Rectal smooth muscle tissue (tissue), 1 donor: ENCODE data around the gene SNRNP25.
"Not testable (repeated sequence)": the region's sequence is repeated elsewhere in the genome, so short reads cannot be mapped to it uniquely, and the experiment has no call there.

Source experiments
- H3K27ac ChIP-seq: one replicate; pipeline ENCODE4 v1.7.0; 2013; ENCODE audit warnings: low read depth, low read length, inconsistent platforms
- H3K27me3 ChIP-seq: one replicate; pipeline ENCODE4 v1.7.0; 2013; ENCODE audit warnings: low read length; ENCODE audit not compliant: control insufficient read depth, insufficient read depth
- H3K36me3 ChIP-seq: one replicate; pipeline ENCODE4 v1.7.0; 2013; ENCODE audit warnings: low read length; ENCODE audit not compliant: control insufficient read depth, insufficient read depth
- H3K4me1 ChIP-seq: one replicate; pipeline ENCODE4 v1.7.0; 2013; ENCODE audit warnings: low read length; ENCODE audit not compliant: control insufficient read depth, insufficient read depth
- H3K4me3 ChIP-seq: one replicate; pipeline ENCODE4 v1.7.0; 2013; ENCODE audit warnings: low read length
- H3K9ac ChIP-seq: one replicate; pipeline ENCODE4 v1.7.0; 2013; ENCODE audit warnings: low read length

SNRNP25 gene

DNA sequence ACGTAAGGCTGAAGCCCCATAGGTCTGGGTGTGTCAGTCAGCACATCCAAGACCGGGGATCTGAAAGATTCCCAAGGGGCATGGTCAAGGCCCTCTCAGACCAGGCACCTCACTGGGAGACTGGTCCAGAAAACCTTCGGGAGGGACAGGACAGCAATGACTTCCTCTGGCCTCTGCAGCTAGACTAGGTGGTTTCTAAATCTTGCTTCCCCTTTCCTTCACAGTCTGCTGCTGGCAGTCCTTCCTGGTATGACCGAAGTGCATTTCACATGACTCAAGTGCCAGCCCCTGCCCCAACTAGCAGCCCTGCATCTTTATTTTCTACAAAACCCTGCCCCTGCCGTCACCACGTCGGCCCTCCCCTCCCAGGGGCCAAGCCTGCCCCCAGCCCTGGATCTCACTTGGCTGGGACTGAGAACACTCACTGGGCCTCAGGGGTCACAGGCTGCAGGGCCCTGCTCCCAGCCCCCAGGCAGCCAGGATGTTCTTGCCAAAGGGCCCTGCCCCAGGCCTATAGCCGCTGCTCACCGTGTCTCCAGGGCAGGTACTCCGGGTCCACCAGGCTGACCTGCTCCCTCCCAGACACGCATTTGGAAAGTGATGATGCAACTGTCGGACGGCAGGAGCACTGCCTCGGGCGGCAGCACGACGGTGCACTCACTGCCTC lies 18.5 kb upstream of the SNRNP25 start:
- no peak overlapping the region for H3K9ac ChIP-seq
- no peak overlapping the region for H3K4me3 ChIP-seq
- no peak overlapping the region for H3K27ac ChIP-seq
- H3K4me1 ChIP-seq, result no peaks in the 10 kb centered on the region
- no peaks in the 10 kb centered on the region for H3K27me3 ChIP-seq
- H3K36me3 ChIP-seq, result no peaks in the 10 kb centered on the region

DNA sequence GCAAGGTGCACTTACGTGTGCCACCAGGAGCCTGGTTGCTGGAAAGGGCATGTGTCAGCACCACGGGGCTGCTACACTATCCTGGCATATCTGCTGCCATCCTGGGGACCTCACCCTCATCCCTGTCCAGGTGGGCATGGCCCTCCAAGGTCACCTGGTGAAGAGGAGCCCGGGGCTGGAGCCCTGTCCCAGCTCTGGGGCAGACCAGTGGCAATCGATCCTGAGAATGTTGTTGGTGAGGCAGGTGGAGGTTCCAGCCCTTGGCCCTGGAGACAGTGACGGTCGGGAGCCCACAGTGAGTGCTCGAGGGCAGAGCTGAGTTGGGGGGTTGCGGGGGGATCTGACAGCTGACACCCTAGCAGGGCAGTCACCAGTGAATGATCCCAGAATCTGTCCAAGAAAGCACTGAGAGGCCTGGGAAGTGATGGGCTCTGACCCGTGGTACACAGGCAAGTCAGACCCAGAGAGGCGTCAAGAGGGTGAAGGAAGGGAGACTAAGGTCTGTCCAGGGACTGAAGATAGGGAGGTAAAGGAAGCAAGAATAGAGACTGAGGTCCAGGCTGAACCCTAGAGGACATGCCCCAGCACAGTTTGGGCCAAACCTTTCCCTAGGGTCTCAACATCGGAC lies 17.8 kb upstream of the SNRNP25 start:
- no peak overlapping the region for H3K9ac ChIP-seq
- H3K36me3 ChIP-seq, result no peaks in the 10 kb centered on the region
- H3K27ac ChIP-seq, result no peak overlapping the region
- H3K4me3 ChIP-seq, result no peak overlapping the region
- no peaks in the 10 kb centered on the region for H3K27me3 ChIP-seq
- no peaks in the 10 kb centered on the region for H3K4me1 ChIP-seq

DNA sequence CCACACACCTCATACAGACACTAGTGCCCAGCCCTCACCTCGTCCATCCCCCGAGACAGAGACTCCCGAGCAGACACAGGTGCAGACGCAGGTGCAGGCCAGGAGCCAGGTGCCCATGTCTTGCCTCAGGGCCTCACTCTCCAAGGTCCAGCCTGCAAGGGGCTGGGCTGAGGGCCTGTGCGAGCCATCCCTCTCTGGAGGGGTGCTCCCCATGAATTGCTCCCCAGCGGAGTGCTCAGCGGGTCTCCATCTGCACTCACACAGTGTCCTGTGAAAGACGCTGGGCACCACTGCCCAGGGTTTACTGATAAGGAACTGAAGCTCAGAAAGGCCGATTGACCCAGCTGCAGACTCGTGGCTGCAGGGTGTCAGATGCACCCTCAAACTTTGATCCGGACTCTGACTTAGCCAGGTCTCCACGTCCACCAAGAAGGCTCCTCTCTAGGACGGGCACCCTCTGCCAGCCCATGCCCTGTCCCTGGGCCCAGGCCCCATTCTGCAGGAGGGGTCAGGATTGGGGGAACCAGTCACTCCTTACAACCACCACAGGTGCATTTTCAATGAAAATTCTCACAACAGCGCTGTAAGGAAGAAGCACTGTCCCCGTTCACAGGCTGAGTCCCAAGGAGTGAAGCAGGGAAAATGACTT lies 17.2 kb upstream of the SNRNP25 start:
- no peak overlapping the region for H3K4me3 ChIP-seq
- no peaks in the 10 kb centered on the region for H3K27me3 ChIP-seq
- no peaks in the 10 kb centered on the region for H3K36me3 ChIP-seq
- no peak overlapping the region for H3K27ac ChIP-seq
- no peaks in the 10 kb centered on the region for H3K4me1 ChIP-seq
- no peak overlapping the region for H3K9ac ChIP-seq

DNA sequence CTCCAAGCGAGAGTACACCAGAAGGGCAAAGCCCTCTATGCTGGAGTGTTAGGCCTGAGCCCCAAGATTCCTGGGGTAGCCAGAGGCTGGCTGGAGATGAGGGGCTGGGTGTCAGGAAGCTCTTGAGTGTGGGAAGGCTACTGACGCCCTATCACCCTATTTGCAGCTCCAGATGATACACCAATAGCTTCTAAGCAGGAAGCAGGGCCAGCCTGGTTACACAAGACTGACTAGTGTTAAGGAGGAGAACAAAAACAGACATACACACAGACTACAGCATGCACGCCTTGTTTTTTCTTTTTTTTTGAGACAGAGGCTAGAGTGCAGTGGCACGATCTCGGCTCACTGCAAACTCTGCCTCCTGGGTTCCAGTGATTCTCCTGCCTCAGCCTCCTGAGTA lies 16.1 kb upstream of the SNRNP25 start:
- Histone ChIP-seq H3K36me3 (no peaks in the 10 kb centered on the region), H3K4me3 (no peak overlapping the region), H3K4me1 (no peaks in the 10 kb centered on the region), H3K27me3 (no peaks in the 10 kb centered on the region), H3K27ac (no peak overlapping the region), H3K9ac (no peak overlapping the region)

DNA sequence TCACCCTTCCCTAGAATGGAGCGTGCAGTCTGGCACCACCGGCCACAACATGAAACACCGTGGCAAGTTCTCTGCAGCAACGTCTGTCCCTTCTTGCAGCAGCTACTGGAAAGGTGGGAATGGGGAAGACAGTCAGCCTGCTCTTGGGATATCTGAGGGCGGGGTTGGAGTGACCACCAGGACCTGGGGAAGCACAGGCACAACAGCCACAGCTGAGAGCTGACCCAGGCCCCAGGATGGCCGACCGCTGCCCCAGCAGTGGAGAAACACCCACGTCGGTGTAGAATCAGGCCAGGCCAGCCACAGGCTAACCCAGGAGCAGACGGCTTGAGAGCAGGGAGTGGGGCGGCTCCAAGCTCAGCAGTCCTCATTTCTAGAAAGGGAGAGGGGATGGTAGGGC lies 15.4 kb upstream of the SNRNP25 start:
- not testable (repeated sequence) for H3K4me3 ChIP-seq, H3K27ac ChIP-seq, H3K27me3 ChIP-seq, H3K9ac ChIP-seq, H3K4me1 ChIP-seq, H3K36me3 ChIP-seq

DNA sequence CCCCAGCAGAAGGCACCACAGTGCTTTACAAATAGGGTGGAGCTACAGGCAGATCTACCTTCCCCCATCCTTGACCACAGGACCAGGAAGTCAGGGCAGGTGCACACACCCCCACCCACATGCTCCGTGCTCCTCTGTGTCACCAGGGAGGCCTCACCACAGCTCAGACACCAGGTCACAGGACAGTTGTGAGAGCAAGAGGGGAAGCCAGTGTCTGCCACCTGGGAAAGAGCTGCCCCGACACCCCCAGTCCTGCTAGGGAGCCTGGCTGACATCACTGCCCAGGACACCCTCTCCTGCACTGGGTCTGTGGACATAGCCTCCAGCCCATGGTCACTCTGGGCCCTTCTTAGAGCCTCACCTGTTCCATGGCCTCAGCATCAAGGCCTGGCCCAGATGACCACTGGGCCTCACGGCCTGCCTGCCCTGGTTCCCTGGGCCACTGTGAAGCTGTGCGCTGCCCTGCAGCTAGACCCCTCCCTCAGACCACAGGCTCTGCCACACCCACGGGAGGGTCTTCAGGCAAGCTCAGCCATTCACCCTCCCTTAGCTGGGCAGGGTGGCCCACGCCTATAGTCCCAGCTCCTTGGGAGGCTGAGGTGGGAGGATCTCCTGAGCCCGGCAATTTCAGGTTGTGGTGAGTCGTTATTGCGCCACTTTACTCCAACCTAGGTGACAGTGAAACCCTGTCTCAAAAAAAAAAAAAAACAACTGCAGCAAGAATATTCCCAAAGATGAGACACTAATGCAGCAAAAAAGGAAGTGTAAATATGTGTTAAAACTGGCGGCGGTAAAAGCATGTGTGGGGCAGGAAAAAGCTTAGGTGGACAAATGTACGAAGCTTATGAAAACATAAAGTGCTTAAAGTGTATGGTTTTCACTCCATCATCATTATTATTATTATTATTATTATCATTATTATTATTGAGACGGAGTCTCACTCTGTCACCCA lies 14.4 kb upstream of the SNRNP25 start:
- no peaks in the 10 kb centered on the region for H3K36me3 ChIP-seq
- no peaks in the 10 kb centered on the region for H3K27me3 ChIP-seq
- H3K4me1 ChIP-seq, result no peaks in the 10 kb centered on the region
- H3K4me3 ChIP-seq, result no peak overlapping the region
- H3K27ac ChIP-seq, result no peak overlapping the region
- H3K9ac ChIP-seq, result no peak overlapping the region

DNA sequence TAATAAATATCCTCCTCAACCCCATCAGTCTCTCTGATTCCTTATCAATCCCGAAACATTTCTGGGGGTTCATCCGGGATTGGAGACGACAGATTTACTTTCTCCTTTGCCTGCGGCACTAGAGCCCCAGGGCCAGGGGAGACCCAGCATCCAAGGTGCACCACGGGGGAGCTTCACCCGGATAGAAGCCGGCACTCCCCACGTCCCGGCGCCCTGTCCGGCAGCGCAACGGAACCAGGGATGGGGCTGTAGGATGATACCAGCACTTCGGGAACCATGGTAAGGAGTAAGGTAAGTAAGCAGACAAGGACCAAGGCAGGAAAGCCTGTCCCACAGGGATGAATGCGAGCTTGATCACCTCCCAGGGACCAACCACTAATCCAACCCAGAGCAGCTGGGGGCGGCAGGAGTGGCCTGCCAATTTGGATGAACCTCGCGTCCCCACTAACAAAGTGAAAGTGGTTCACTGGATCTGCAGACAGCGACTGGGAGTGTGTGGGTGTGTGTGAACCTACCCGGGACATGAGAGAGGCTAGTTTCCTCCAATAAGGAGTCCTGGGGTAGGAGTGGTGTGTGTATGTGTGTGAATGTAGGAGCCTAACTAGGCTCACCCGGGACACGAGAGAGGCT lies 12.1 kb upstream of the SNRNP25 start:
- Histone ChIP-seq H3K4me3 (no peak overlapping the region), H3K27me3 (no peaks in the 10 kb centered on the region), H3K36me3 (peaks cover 3% of the 10 kb centered on the region), H3K4me1 (no peaks in the 10 kb centered on the region), H3K27ac (no peak overlapping the region), H3K9ac (no peak overlapping the region)

DNA sequence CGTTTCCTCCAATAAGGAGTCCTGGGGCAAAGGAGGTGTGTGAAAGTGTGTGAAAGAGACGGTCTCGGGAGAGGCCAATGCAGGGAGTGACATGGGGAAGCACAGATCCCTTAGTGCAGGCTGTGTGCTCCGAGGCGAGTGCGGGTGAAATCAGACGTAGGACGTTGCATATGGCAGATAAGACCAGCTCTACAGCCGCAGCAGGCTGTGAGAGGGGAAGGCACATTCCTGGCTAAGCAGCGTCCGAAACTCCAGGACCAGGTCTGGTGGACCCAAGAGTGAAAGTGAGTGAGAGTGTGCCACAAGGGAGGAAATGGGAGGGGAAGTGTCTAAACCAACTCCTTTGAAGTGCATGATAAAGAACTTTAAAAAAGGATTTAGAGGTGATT lies 11.6 kb upstream of the SNRNP25 start:
- Histone ChIP-seq H3K4me3 (no peak overlapping the region), H3K9ac (no peak overlapping the region), H3K4me1 (no peaks in the 10 kb centered on the region), H3K27ac (no peak overlapping the region), H3K27me3 (no peaks in the 10 kb centered on the region), H3K36me3 (peaks cover 3% of the 10 kb centered on the region)

DNA sequence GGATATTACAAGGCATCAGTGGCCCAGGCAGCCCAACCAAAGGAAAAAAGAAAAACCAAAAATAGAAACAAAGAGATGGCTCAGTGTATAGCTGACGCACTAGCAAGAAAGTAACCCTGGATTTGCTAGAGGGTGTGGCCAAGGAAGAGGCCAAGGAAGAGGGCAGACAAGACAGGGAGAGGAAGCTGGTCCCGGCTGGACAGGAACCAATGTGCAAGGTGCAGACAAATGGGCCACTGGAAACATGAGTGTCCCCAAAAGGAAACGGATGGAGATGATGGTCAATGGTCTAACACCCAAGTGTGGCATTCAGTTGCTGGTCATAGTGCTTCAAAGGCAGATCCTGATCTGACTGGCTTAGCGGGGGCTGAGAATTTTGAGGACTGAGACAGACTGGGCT lies 10.9 kb upstream of the SNRNP25 start:
- H3K27me3 ChIP-seq, result no peaks in the 10 kb centered on the region
- no peak overlapping the region for H3K9ac ChIP-seq
- H3K4me3 ChIP-seq, result no peak overlapping the region
- H3K27ac ChIP-seq, result no peak overlapping the region
- H3K36me3 ChIP-seq, result peaks cover 5% of the 10 kb centered on the region
- H3K4me1 ChIP-seq, result no peaks in the 10 kb centered on the region

DNA sequence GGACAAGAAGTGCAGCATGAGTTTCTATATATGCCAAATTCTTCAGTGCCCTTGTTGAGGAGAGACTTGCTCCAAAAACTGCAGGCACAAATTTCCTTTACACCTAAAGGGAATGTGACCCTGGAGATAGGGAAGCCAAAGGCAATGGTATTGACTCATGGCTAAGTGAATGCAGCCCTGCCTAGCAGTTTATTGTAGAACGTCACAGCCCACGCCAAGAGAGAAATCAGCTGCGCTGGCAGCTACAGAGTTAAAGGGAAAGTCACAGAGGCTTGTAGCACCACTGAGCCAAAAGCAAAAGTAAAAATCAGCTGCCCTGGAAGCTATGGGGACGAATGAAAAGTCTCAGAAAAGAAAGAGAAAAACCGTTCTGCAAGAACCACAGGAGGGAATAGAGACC lies 10.3 kb upstream of the SNRNP25 start:
- H3K4me3 ChIP-seq, result no peak overlapping the region
- no peaks in the 10 kb centered on the region for H3K4me1 ChIP-seq
- H3K36me3 ChIP-seq, result peaks cover 5% of the 10 kb centered on the region
- no peaks in the 10 kb centered on the region for H3K27me3 ChIP-seq
- H3K27ac ChIP-seq, result no peak overlapping the region
- no peak overlapping the region for H3K9ac ChIP-seq

DNA sequence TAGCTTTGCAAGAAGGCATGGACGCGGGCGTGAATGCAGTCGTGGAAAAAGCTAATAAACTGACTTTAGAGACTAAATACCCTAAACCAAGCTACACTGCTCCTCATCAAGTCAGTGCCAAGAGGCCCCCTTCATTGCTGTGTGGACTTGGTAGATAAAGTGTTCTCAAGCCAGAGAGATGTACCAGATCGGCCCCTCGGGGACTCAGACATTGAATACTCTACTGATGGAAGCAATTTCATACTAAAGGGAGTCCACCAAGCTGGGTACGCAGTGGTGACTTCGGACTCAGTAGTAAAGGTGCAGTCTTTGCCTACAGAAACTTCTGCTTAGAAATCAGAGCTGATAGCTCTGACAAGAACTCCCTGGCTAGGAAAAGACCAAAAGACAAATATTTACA lies 9.0 kb upstream of the SNRNP25 start:
- peaks cover 5% of the 10 kb centered on the region for H3K36me3 ChIP-seq

DNA sequence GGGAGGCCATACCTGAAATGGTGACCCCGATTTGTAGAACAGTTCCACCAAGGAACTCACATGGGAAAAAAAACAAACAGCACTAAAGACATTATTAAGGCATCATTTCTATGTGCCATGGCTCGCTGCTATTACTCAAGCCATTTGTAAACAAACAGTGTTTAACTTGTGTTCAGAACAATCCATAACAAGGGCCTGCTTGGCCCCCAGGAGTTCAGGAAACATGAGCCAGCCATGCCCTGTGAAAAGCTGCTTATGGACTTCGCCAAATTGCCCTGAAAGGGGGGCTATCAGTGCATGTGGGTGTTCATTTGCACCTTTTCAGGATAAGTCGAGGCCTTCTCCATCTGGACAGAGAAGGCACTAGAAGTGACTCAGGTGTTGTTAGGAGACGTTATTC lies 8.2 kb upstream of the SNRNP25 start:
- no peaks in the 10 kb centered on the region for H3K4me1 ChIP-seq
- H3K27ac ChIP-seq, result no peak overlapping the region
- peaks cover 5% of the 10 kb centered on the region for H3K36me3 ChIP-seq
- H3K4me3 ChIP-seq, result no peak overlapping the region
- H3K9ac ChIP-seq, result no peak overlapping the region
- H3K27me3 ChIP-seq, result no peaks in the 10 kb centered on the region

More for the DNA sequence above, 9.0 kb upstream of the SNRNP25 start:
- no peaks in the 10 kb centered on the region for H3K4me1 ChIP-seq
- no peak overlapping the region for H3K9ac ChIP-seq
- no peaks in the 10 kb centered on the region for H3K27me3 ChIP-seq
- no peak overlapping the region for H3K4me3 ChIP-seq
- H3K27ac ChIP-seq, result no peak overlapping the region
